GM12878 (cell line): ENCODE data around the gene PITX1. TPM values are rescaled to one million over a fixed set of nuclear protein-coding genes. Genes with fewer than 3 reads are reported as not detected.

Source experiments
- ATAC-seq: fragments of 200-7000 bp; cut with Tn5 transposase; 3 replicates; pipeline ENCODE4 v1.9.1; 2020; ENCODE audit warnings: mild to moderate bottlenecking, moderate library complexity
- BruUV-seq: library from RNA; stranded (reverse); fragments of 400-500 nt; replicated peaks from 2 replicates; lab custom pipeline; 2021; lab: Mats Ljungman, UMichigan
- CTCF ChIA-PET: fragments of 300-600 bp; sonication (Branson Sonifier 250); formaldehyde crosslinking; extraction: SDS; loops from one replicate; lab custom pipeline; 2021; ENCODE audit warnings: inconsistent platforms; lab: Yijun Ruan, JAX
- POLR2A ChIA-PET: fragments of 350-600 bp; formaldehyde crosslinking; extraction: SDS; loops from one replicate; lab custom pipeline; 2021; ENCODE audit warnings: inconsistent platforms; lab: Charles Lee
- RAD21 ChIA-PET: fragments of 300-600 bp; sonication (Branson Sonifier 250); formaldehyde crosslinking; loops from one replicate; lab custom pipeline; 2023; ENCODE audit warnings: antibody characterized with exemption; ENCODE audit not compliant: unreplicated experiment; lab: Charles Lee
- SMC1A ChIA-PET: fragments of 300-600 bp; sonication (Branson Sonifier 250); formaldehyde crosslinking; loops from one replicate; lab custom pipeline; 2023; ENCODE audit not compliant: unreplicated experiment, uncharacterized antibody; lab: Charles Lee
- DNase-seq: peaks from one replicate; pipeline ENCODE4 v3.0.0-alpha.2; 2011; ENCODE audit warnings: low read depth, low spot score
- FAIRE-seq: peaks from 3 replicates; lab custom pipeline; 2011; peaks lifted over from hg19 to GRCh38; lab: Jason Lieb, UNC
- H2AFZ ChIP-seq: 2 replicates; pipeline ENCODE4 v1.6.0; 2011; ENCODE audit warnings: low read depth, low read length, control low read depth; ENCODE audit not compliant: control insufficient read depth
- H3K27ac ChIP-seq: 2 replicates; pipeline ENCODE4 v1.5.1; 2011; ENCODE audit warnings: control low read depth; ENCODE audit not compliant: control insufficient read depth, insufficient read depth
- H3K27me3 ChIP-seq, 2 experiments: replicated peaks in 1 of 2; 2 replicates each; pipeline versions ENCODE4 v1.6.0 to v1.6.1; 2011; ENCODE audit warnings: low read length in 1 of 2; ENCODE audit not compliant: control insufficient read depth in 2 of 2, insufficient read depth in 2 of 2
- H3K36me3 ChIP-seq, 2 experiments: 2 replicates each; pipeline ENCODE4 v1.5.1; 2011; ENCODE audit warnings: low read length in 1 of 2; ENCODE audit not compliant: control insufficient read depth in 2 of 2, insufficient read depth in 2 of 2
- H3K4me1 ChIP-seq: 2 replicates; pipeline ENCODE4 v1.6.1; 2011; ENCODE audit warnings: mild to moderate bottlenecking, low read length, moderate library complexity, mixed read lengths; ENCODE audit not compliant: control insufficient read depth, insufficient read depth
- H3K4me2 ChIP-seq: 2 replicates; pipeline ENCODE4 v1.6.0; 2011; ENCODE audit warnings: control low read depth; ENCODE audit not compliant: control insufficient read depth, insufficient read depth
- H3K4me3 ChIP-seq: fragments of 200-600 bp; sonication (generic); 2 replicates; pipeline ENCODE4 v1.5.1; 2016
- H3K79me2 ChIP-seq: 2 replicates; pipeline ENCODE4 v1.6.0; 2011; ENCODE audit warnings: low read length; ENCODE audit not compliant: control insufficient read depth, insufficient read depth
- H3K9ac ChIP-seq: 2 replicates; pipeline ENCODE4 v1.8.0; 2011; ENCODE audit warnings: low read length, control low read depth, mixed read lengths; ENCODE audit not compliant: control insufficient read depth, insufficient read depth
- H3K9me3 ChIP-seq: replicated peaks from 3 replicates; pipeline ENCODE4 v1.5.1; 2011; ENCODE audit warnings: mild to moderate bottlenecking, low read length; ENCODE audit not compliant: control insufficient read depth, insufficient read depth
- H4K20me1 ChIP-seq: 2 replicates; pipeline ENCODE4 v1.6.0; 2011; ENCODE audit not compliant: control insufficient read depth, insufficient read depth
- POLR2AphosphoS2 ChIP-seq: IDR thresholded peaks from 2 replicates; pipeline ENCODE4 v1.6.1; 2011; ENCODE audit warnings: low read depth, mild to moderate bottlenecking, low read length, improper control_type of control experiment, moderate library complexity
- RAD21 ChIP-seq: IDR thresholded peaks from 2 replicates; pipeline ENCODE4 v1.6.1; 2011; ENCODE audit warnings: mild to moderate bottlenecking, low read depth, low read length, moderate library complexity; ENCODE audit not compliant: insufficient read depth
- SMARCA5 ChIP-seq: fragments of 450-650 bp; IDR thresholded peaks from 2 replicates; pipeline ENCODE4 v1.6.1; 2017; ENCODE audit warnings: mild to moderate bottlenecking
- STAT3 ChIP-seq: IDR thresholded peaks from 2 replicates; pipeline ENCODE4 v1.6.1; 2011; ENCODE audit warnings: low read depth, low read length, improper control_type of control experiment
- WGBS: methylation state at CpG from one replicate; pipeline ENCODE4 v1.1.6; 2016; ENCODE audit warnings: low lambda C conversion rate; ENCODE audit not compliant: insufficient replicate concordance, insufficient coverage; ENCODE audit errors: missing lambda C conversion rate; 5-methylcytosine and 5-hydroxymethylcytosine counted together
- in situ Hi-C: fragments of 300-500 bp; cut with MboI; formaldehyde crosslinking; loops from 9 replicates; pipeline ENCODE4 v1.14.3; 2018; ENCODE audit warnings: mixed read lengths
- intact Hi-C: fragments of 100-400 bp; cut with micrococcal nuclease; formaldehyde crosslinking; loops from one replicate; pipeline ENCODE4 v1.14.2; 2022; ENCODE audit not compliant: unreplicated experiment
- polyA plus RNA-seq, 11 experiments: library from polyadenylated mRNA; depleted of rRNA in 4 of 11; unstranded in 6 of 11; stranded (reverse) in 5 of 11; fragments of >200 nt; fragmentation: Nextera tagmentation in 4 of 11; fragmentation: Illumina TruSeq in 1 of 11; extraction: Ambion mirVana in 4 of 11; extraction: Trizol in 1 of 11; gene quantifications; 1 replicate in 1 of 11; 2 replicates in 10 of 11; pipeline versions ENCODE4 v1.2.1 to v1.2.3, GENCODE V29; 2011 to 2016; ENCODE audit warnings: inconsistent platforms in 2 of 11, missing spikeins in 2 of 11, low read depth in 1 of 11
- total RNA-seq, 4 experiments: library from RNA; depleted of rRNA in 3 of 4; stranded (reverse); fragments of >200 nt in 3 of 4; fragmentation: Illumina TruSeq in 1 of 4; extraction: Trizol in 1 of 4; gene quantifications; 2 replicates each; pipeline versions ENCODE4 v1.2.1 to v1.2.3, GENCODE V29; 2013 to 2021

Gene PITX1
- total and polyA plus RNA-seq, 10 of the 15 experiments (the other 5 are each of a cell fraction or from before 2014, with no cell fraction given): 0.16 to 1.1 (median 0.68) TPM; not detected in 5

DNA sequence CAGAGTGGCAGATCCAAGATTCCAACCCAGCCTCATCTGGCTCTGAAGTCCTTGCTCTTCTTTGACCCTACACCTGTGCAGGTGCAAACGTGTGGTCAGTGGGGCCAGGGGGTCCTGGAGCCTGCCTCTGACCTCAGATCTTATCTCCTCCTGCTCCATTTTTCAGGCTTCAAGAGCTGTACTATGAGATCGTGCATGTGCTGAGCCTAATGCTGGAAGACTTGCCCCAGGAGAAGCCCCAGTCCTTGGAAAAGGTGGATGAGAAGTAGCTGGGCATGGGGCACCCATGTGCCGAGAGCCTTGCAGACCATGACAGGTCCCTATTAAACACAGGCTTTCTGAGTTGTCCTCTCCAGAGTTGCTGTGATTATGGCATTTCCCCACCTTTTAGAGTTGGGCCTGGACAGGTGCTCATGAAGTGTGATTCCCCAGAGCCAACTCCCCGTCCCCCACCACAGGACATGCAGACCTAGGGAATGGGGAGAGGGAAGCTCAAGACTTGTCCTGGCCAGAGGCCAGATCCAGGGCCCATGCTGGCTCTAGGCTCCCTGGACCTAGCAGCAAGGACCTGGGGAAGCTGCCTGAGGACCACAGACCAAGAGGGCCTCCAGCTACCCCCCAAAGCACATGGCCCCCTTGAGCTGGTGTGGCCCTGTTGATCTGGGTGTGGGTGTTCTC is 22.5 kb downstream of the PITX1 start (continued):
- TF ChIP-seq SMARCA5 (no peak), STAT3 (no peak)
- TF ChIP-seq, all 136 proteins: peak for 0

DNA sequence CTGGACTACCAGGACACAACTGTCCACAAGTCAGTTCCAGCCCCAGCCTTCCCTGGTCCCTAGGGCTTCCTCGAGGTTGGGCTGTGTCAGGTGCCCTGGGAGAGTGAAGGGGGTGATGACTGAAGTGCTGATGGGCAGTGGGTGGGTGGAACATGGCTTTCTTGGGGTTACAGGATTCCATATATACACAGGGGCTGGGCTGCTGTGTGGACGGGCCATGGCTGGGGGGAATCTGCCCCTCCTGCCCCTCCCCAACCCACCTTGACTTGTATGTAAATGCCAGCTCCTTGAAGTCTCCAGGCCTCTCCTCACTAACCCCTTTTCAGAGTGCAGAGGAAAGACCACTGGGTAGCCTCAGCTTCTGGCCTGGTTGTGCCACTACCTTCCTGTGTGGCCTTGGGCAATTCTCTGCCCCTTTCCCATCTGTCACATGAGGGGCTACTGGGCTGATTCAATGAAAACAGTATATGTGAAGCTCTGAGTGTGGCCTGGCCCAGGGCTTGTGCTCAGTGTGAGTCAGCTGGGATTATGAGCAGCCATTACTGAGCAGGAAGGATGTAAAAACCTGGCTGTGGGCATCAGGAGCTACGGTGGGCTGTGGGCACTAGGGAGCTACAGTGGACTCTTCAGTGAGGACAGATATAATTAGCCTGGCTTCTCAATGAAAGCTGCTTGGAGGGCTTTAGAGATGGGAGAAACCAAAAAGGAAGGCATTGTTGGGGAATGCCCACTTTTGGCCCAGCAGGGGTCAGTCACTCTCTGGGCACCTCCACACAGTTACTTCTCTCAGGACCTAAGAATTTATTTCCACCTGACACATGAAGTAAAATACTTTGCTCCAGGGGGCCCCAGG is 23.3 kb downstream of the PITX1 start:
- intact Hi-C loops (no loop called here), in situ Hi-C loops (no loop called here)
- ChIA-PET RAD21 (no interaction called here), CTCF (no interaction called here), POLR2A (no interaction called here), SMC1A (no interaction called here)
- no TSS peak for BruUV-seq
- DNase-seq (no peak), ATAC-seq (no peak), FAIRE-seq (no peak)
- H3K27me3 ChIP-seq: no peaks in the 10 kb centered on the region
- H3K4me1 ChIP-seq: no peaks in the 10 kb centered on the region
- no peak overlapping the region for H3K4me2 ChIP-seq
- no peak for TF ChIP-seq POLR2AphosphoS2
- TF ChIP-seq RAD21: 0 out of 2 replicates have a peak, but pooled peaks have one; percentile 18
- H3K9ac ChIP-seq: no peak overlapping the region
- no peaks in the 10 kb centered on the region for H3K9me3 ChIP-seq
- no peak overlapping the region for H3K4me3 ChIP-seq
- 24% methylated on average over 3 of the region's 3 CpGs for WGBS
- no peak overlapping the region for H2AFZ ChIP-seq
- no peaks in the 10 kb centered on the region for H3K36me3 ChIP-seq
- no peaks in the 10 kb centered on the region for H3K79me2 ChIP-seq
- no peaks in the 10 kb centered on the region for H4K20me1 ChIP-seq
- no peak overlapping the region for H3K27ac ChIP-seq
